Measurements from ENCODE around the gene ZNF513.
"Not testable (repeated sequence)": the region's sequence is repeated elsewhere in the genome, so short reads cannot be mapped to it uniquely, and the experiment has no call there.

The ZNF513 gene

GRCh38 chr2:27380626-27381545 is at the start of gene ZNF513:
Gene ZNF513, minus strand, starts transcription at chr2:27380734. Its CDS starts 208 bp downstream, at chr2:27380526.
- Histone ChIP-seq H3K4me1 (ENCODE audit: insufficient read depth, low read length) (no peaks in the 10 kb centered on the region), H3K36me3 (ENCODE audit: insufficient read depth, low read length) (peaks cover 34% of the 10 kb centered on the region), H3K9ac (ENCODE audit: low read depth, low read length) (peak within 1 kb of the TSS; percentile 95), H3K9me3 (ENCODE audit: control insufficient read depth, insufficient read depth, low read length) (no peaks in the 10 kb centered on the region)

- H3K9me3 ChIP-seq (ENCODE audit: control insufficient read depth, insufficient read depth, low read length): no peaks in the 10 kb centered on the region
- peak overlapping the region; percentile 91 for H3K9ac ChIP-seq (ENCODE audit: low read depth, low read length)
- H3K36me3 ChIP-seq (ENCODE audit: insufficient read depth, low read length): no peaks in the 10 kb centered on the region; the same call in 1 of the 2 replicates
- H3K4me1 ChIP-seq (ENCODE audit: insufficient read depth, low read length): peaks cover 8% of the 10 kb centered on the region
Measured at GRCh38 chr2:27428978-27429541, 48.5 kb upstream of the ZNF513 start.

GRCh38 chr2:27428213-27428977 is 47.9 kb upstream of the ZNF513 start, which contains the start of gene NRBP1:
Gene NRBP1, plus strand, starts transcription at chr2:27428631. Its CDS starts 4,643 bp downstream, at chr2:27433274.
- H3K9ac ChIP-seq (ENCODE audit: low read depth, low read length): peak within 1 kb of the TSS; percentile 91
- no peaks in the 10 kb centered on the region for H3K36me3 ChIP-seq (ENCODE audit: insufficient read depth, low read length)
- peaks cover 8% of the 10 kb centered on the region for H3K4me1 ChIP-seq (ENCODE audit: insufficient read depth, low read length)
- H3K9me3 ChIP-seq (ENCODE audit: control insufficient read depth, insufficient read depth, low read length): no peaks in the 10 kb centered on the region

- Histone ChIP-seq H3K36me3 (ENCODE audit: insufficient read depth, low read length) (no peaks in the 10 kb centered on the region), H3K4me1 (ENCODE audit: insufficient read depth, low read length) (peaks cover 8% of the 10 kb centered on the region), H3K9me3 (ENCODE audit: control insufficient read depth, insufficient read depth, low read length) (no peaks in the 10 kb centered on the region), H3K9ac (ENCODE audit: low read depth, low read length) (peak overlapping the region; percentile 91)
Measured at GRCh38 chr2:27427863-27428212, 47.3 kb upstream of the ZNF513 start.

GRCh38 chr2:27425039-27425438 is 44.5 kb upstream of the ZNF513 start:
- H3K9me3 ChIP-seq (ENCODE audit: control insufficient read depth, insufficient read depth, low read length); H3K4me1 ChIP-seq (ENCODE audit: insufficient read depth, low read length); H3K9ac ChIP-seq (ENCODE audit: low read depth, low read length); H3K36me3 ChIP-seq (ENCODE audit: insufficient read depth, low read length): not testable (repeated sequence)

- H3K9me3 ChIP-seq (ENCODE audit: control insufficient read depth, insufficient read depth, low read length): no peaks in the 10 kb centered on the region
- H3K9ac ChIP-seq (ENCODE audit: low read depth, low read length): no peak overlapping the region
- no peaks in the 10 kb centered on the region for H3K36me3 ChIP-seq (ENCODE audit: insufficient read depth, low read length)
- no peaks in the 10 kb centered on the region for H3K4me1 ChIP-seq (ENCODE audit: insufficient read depth, low read length)
Measured at GRCh38 chr2:27422958-27423357, 42.4 kb upstream of the ZNF513 start.

GRCh38 chr2:27421660-27422250 is 41.2 kb upstream of the ZNF513 start:
- Histone ChIP-seq H3K4me1 (ENCODE audit: insufficient read depth, low read length) (no peaks in the 10 kb centered on the region), H3K36me3 (ENCODE audit: insufficient read depth, low read length) (no peaks in the 10 kb centered on the region), H3K9me3 (ENCODE audit: control insufficient read depth, insufficient read depth, low read length) (no peaks in the 10 kb centered on the region), H3K9ac (ENCODE audit: low read depth, low read length) (no peak overlapping the region)

- Histone ChIP-seq H3K4me1 (ENCODE audit: insufficient read depth, low read length) (no peaks in the 10 kb centered on the region), H3K36me3 (ENCODE audit: insufficient read depth, low read length) (no peaks in the 10 kb centered on the region), H3K9me3 (ENCODE audit: control insufficient read depth, insufficient read depth, low read length) (no peaks in the 10 kb centered on the region), H3K9ac (ENCODE audit: low read depth, low read length) (no peak overlapping the region)
Measured at GRCh38 chr2:27420996-27421395, 40.5 kb upstream of the ZNF513 start.

GRCh38 chr2:27416151-27416550 is 35.6 kb upstream of the ZNF513 start:
- H3K4me1 ChIP-seq (ENCODE audit: insufficient read depth, low read length): no peaks in the 10 kb centered on the region
- H3K9ac ChIP-seq (ENCODE audit: low read depth, low read length): no peak overlapping the region
- no peaks in the 10 kb centered on the region for H3K9me3 ChIP-seq (ENCODE audit: control insufficient read depth, insufficient read depth, low read length)

GRCh38 chr2:27412419-27413152 is 32.1 kb upstream of the ZNF513 start:
- Histone ChIP-seq H3K9ac (ENCODE audit: low read depth, low read length) (no peak overlapping the region), H3K36me3 (ENCODE audit: insufficient read depth, low read length) (peaks cover under 1% of the 10 kb centered on the region; the same call in 1 of the 2 replicates), H3K9me3 (ENCODE audit: control insufficient read depth, insufficient read depth, low read length) (no peaks in the 10 kb centered on the region), H3K4me1 (ENCODE audit: insufficient read depth, low read length) (no peaks in the 10 kb centered on the region)

More at GRCh38 chr2:27416151-27416550, 35.6 kb upstream of the ZNF513 start:
- no peaks in the 10 kb centered on the region for H3K36me3 ChIP-seq (ENCODE audit: insufficient read depth, low read length)

- peaks cover 2% of the 10 kb centered on the region; the same call in 1 of the 2 replicates for H3K36me3 ChIP-seq (ENCODE audit: insufficient read depth, low read length)
Measured at GRCh38 chr2:27409321-27410073, 29.0 kb upstream of the ZNF513 start, which contains the start of gene PPM1G. Gene PPM1G, minus strand, starts transcription at chr2:27409591. Its CDS starts 169 bp downstream, at chr2:27409422.

GRCh38 chr2:27408601-27409320 is 28.2 kb upstream of the ZNF513 start:
- H3K9ac ChIP-seq (ENCODE audit: low read depth, low read length): peak overlapping the region; percentile 97
- peaks cover 2% of the 10 kb centered on the region; the same call in 1 of the 2 replicates for H3K36me3 ChIP-seq (ENCODE audit: insufficient read depth, low read length)
- H3K9me3 ChIP-seq (ENCODE audit: control insufficient read depth, insufficient read depth, low read length): no peaks in the 10 kb centered on the region
- H3K4me1 ChIP-seq (ENCODE audit: insufficient read depth, low read length): no peaks in the 10 kb centered on the region

More at GRCh38 chr2:27409321-27410073, 29.0 kb upstream of the ZNF513 start, which contains the start of gene PPM1G:
- H3K4me1 ChIP-seq (ENCODE audit: insufficient read depth, low read length): no peaks in the 10 kb centered on the region
- H3K9me3 ChIP-seq (ENCODE audit: control insufficient read depth, insufficient read depth, low read length): no peaks in the 10 kb centered on the region
- H3K9ac ChIP-seq (ENCODE audit: low read depth, low read length): peak within 1 kb of the TSS; percentile 97

All from ES-I3 (cell line).